Endothelial cell of umbilical vein (primary cell): ENCODE measurements around the gene LGALS3BP. TPM values are rescaled to one million over a fixed set of nuclear protein-coding genes. Genes with fewer than 3 reads are reported as not detected.

Experiments
- BruUV-seq: library from RNA; stranded (reverse); fragments of 400-500 nt; replicated peaks from 2 replicates; lab custom pipeline; 2021; lab: Mats Ljungman, UMichigan
- CTCF ChIA-PET: fragments of 300-600, 350-600 bp; sonication (Branson Sonifier 250); formaldehyde crosslinking; loops from one replicate; lab custom pipeline; 2021; ENCODE audit warnings: antibody characterized with exemption, inconsistent platforms; lab: Charles Lee
- POLR2A ChIA-PET: fragments of 300-600, 350-600 bp; sonication (Branson Sonifier 250); formaldehyde crosslinking; loops from one replicate; lab custom pipeline; 2021; ENCODE audit warnings: antibody characterized with exemption, inconsistent platforms; lab: Charles Lee
- DNase-seq: peaks from one replicate; pipeline ENCODE4 v3.0.0-alpha.2; 2011; ENCODE audit warnings: low read depth, low spot score
- FAIRE-seq: peaks from 2 replicates; lab custom pipeline; 2011; peaks lifted over from hg19 to GRCh38; lab: Jason Lieb, UNC
- H2AFZ ChIP-seq: 2 replicates; pipeline ENCODE4 v1.6.0; 2012; ENCODE audit warnings: low read depth, low read length, control low read depth, inconsistent platforms
- H3K27ac ChIP-seq: 2 replicates; pipeline ENCODE4 v1.5.1; 2011; ENCODE audit warnings: low read depth, mild to moderate bottlenecking, control low read depth, low read length, moderate library complexity; ENCODE audit not compliant: insufficient read depth
- H3K27me3 ChIP-seq, 2 experiments: 2 replicates each; pipeline versions ENCODE4 v1.6.0 to v1.6.1; 2011; ENCODE audit warnings: low read length in 2 of 2, mixed read lengths in 1 of 2; ENCODE audit not compliant: control insufficient read depth in 2 of 2, insufficient read depth in 2 of 2
- H3K36me3 ChIP-seq, 2 experiments: 2 replicates in 1 of 2; 3 replicates in 1 of 2; pipeline ENCODE4 v1.5.1; 2011; ENCODE audit warnings: low read length in 2 of 2, mild to moderate bottlenecking in 1 of 2, moderate library complexity in 1 of 2; ENCODE audit not compliant: control insufficient read depth in 2 of 2, insufficient read depth in 2 of 2; ENCODE audit errors: extremely low read depth in 1 of 2
- H3K4me1 ChIP-seq: 3 replicates; pipeline ENCODE4 v1.5.1; 2011; ENCODE audit warnings: mild to moderate bottlenecking, low read length; ENCODE audit not compliant: control insufficient read depth, insufficient read depth; ENCODE audit errors: extremely low read depth
- H3K4me2 ChIP-seq: 2 replicates; pipeline ENCODE4 v1.6.1; 2011; ENCODE audit warnings: low read length, control low read depth, mixed read lengths; ENCODE audit not compliant: insufficient read depth
- H3K4me3 ChIP-seq, 3 experiments: fragments of 200-600 bp in 1 of 3; sonication (generic), shearing (Covaris generic) in 1 of 3; replicated peaks in 1 of 3; 2 replicates each; pipeline ENCODE4 v1.5.1; 2011 to 2016; ENCODE audit warnings: control low read depth in 3 of 3, low read length in 3 of 3, mild to moderate bottlenecking in 2 of 3, inconsistent platforms in 1 of 3, low read depth in 1 of 3, moderate library complexity in 1 of 3; ENCODE audit not compliant: insufficient read depth in 1 of 3
- H3K79me2 ChIP-seq: 2 replicates; pipeline ENCODE4 v1.6.0; 2012; ENCODE audit warnings: low read length, inconsistent platforms; ENCODE audit not compliant: control insufficient read depth, insufficient read depth
- H3K9ac ChIP-seq: replicated peaks from 2 replicates; pipeline ENCODE3; 2011; ENCODE audit warnings: low read length, control low read depth; ENCODE audit not compliant: insufficient read depth; ENCODE audit errors: extremely low read depth
- H3K9me1 ChIP-seq: replicated peaks from 3 replicates; pipeline ENCODE4 v1.6.0; 2011; ENCODE audit warnings: mild to moderate bottlenecking, low read length; ENCODE audit not compliant: control insufficient read depth, insufficient read depth; ENCODE audit errors: extremely low read depth
- H3K9me3 ChIP-seq: replicated peaks from 2 replicates; pipeline ENCODE4 v1.5.1; 2012; ENCODE audit warnings: low read length, inconsistent platforms; ENCODE audit not compliant: control insufficient read depth, insufficient read depth
- H4K20me1 ChIP-seq: replicated peaks from 2 replicates; pipeline ENCODE3; 2011; ENCODE audit warnings: mild to moderate bottlenecking, low read length; ENCODE audit not compliant: control insufficient read depth, insufficient read depth; ENCODE audit errors: extremely low read depth
- CTCF ChIP-seq, 2 donors: IDR thresholded peaks; 1 replicate in 1 of 2; 2 replicates in 1 of 2; pipeline ENCODE4 v1.5.1; 2011; ENCODE audit warnings: low read length in 2 of 2, mild to moderate bottlenecking in 2 of 2, moderate library complexity in 2 of 2, control low read depth in 1 of 2, inconsistent platforms in 1 of 2, low read depth in 1 of 2; ENCODE audit not compliant: insufficient read depth in 1 of 2; ENCODE audit errors: extremely low read depth in 1 of 2
- EZH2 ChIP-seq: IDR thresholded peaks from 2 replicates; pipeline ENCODE4 v1.6.1; 2012; ENCODE audit warnings: borderline replicate concordance, low read depth, mild to moderate bottlenecking, moderate library complexity, low read length, inconsistent platforms; ENCODE audit not compliant: severe bottlenecking
- FOS ChIP-seq: IDR thresholded peaks from 2 replicates; pipeline ENCODE4 v1.6.1; 2011; ENCODE audit warnings: mild to moderate bottlenecking, low read length, moderate library complexity, borderline replicate concordance; ENCODE audit not compliant: insufficient read depth
- GATA2 ChIP-seq: IDR thresholded peaks from 2 replicates; pipeline ENCODE4 v1.7.0; 2011; ENCODE audit warnings: low read depth, mild to moderate bottlenecking, moderate library complexity, mixed read lengths, low read length; ENCODE audit not compliant: insufficient read length, insufficient read depth
- JUN ChIP-seq: IDR thresholded peaks from 2 replicates; pipeline ENCODE4 v1.6.1; 2011; ENCODE audit warnings: borderline replicate concordance, low read depth; ENCODE audit not compliant: insufficient read length, insufficient read depth
- MAX ChIP-seq: IDR thresholded peaks from 2 replicates; pipeline ENCODE4 v1.6.1; 2011; ENCODE audit not compliant: insufficient read depth, insufficient read length
- MYC ChIP-seq: IDR thresholded peaks from one replicate; pipeline ENCODE4 v1.6.1; 2011; ENCODE audit warnings: mild to moderate bottlenecking, low read depth, low read length
- POLR2A ChIP-seq: IDR thresholded peaks from 2 replicates; pipeline ENCODE4 v1.6.1; 2012; ENCODE audit warnings: low read depth, mild to moderate bottlenecking, control low read depth, low read length
- POLR2AphosphoS5 ChIP-seq: IDR thresholded peaks from 2 replicates; pipeline ENCODE4 v1.6.1; 2012; ENCODE audit warnings: low read depth, mild to moderate bottlenecking, control low read depth, low read length, moderate library complexity; ENCODE audit not compliant: insufficient read depth
- dilution Hi-C: fragments of 300-500 bp; cut with MboI; formaldehyde crosslinking; loops from one replicate; pipeline ENCODE4 v1.15.0; 2019; ENCODE audit warnings: low sequenced_read_pairs; ENCODE audit not compliant: extremely low pct_ligation_motif_present
- intact Hi-C: fragments of 100-400 bp; cut with micrococcal nuclease; formaldehyde crosslinking; loops from one replicate; pipeline ENCODE4 v1.10.0; 2022
- polyA plus RNA-seq, 4 experiments: library from polyadenylated mRNA; depleted of rRNA in 3 of 4; stranded (reverse) in 3 of 4; unstranded in 1 of 4; fragments of >200 nt; gene quantifications; 2 replicates each; pipeline versions ENCODE4 v1.2.1 to v1.2.3, GENCODE V29; 2011 to 2012; ENCODE audit warnings: missing spikeins in 1 of 4
- total RNA-seq: library from RNA; stranded (reverse); gene quantifications from 2 replicates; pipeline ENCODE4 v1.2.3, GENCODE V29; 2021

LGALS3BP gene
- total and polyA plus RNA-seq, 2 donors (not counting 3 experiments of a cell fraction or from before 2014, with no cell fraction given) = 0.77 to 1.3 TPM

- ChIA-PET CTCF (interaction anchor here (0.6 to 1.3 kb wide), 2 partner anchors 38 to 494 kb away, joined by 4 to 5 read pairs; no protein-coding TSS in a partner anchor), POLR2A (no interaction called here)
- Histone ChIP-seq H3K9me1 (no peaks in the 10 kb centered on the region), H3K9ac (no peak overlapping the region), H3K36me3 (peaks cover 3 to 11% of the 10 kb centered on the region in 2 experiments), H3K27me3 (no peaks in the 10 kb centered on the region), H3K79me2 (peaks cover 84% of the 10 kb centered on the region), H2AFZ (no peak overlapping the region), H3K4me1 (peaks cover 28% of the 10 kb centered on the region), H3K9me3 (no peaks in the 10 kb centered on the region), H4K20me1 (no peaks in the 10 kb centered on the region), H3K27ac (no peak overlapping the region), H3K4me3 (no peak overlapping the region), H3K4me2 (no peak overlapping the region)
- TF ChIP-seq FOS = no peak
- no peak for TF ChIP-seq POLR2AphosphoS5
- no peak for TF ChIP-seq MYC
- TF ChIP-seq JUN = no peak
- no peak for TF ChIP-seq MAX
- TF ChIP-seq CTCF (IDR thresholded peaks at IDR 0.05; ENCODE audit: extremely low read depth in 1 of 2, insufficient read depth in 1 of 2, low read depth in 1 of 2, low read length in 2 of 2) = no peak
- TF ChIP-seq GATA2 = no peak
- TF ChIP-seq EZH2 = no peak
- TF ChIP-seq POLR2A = no peak
- DNase-seq = no peak
- intact Hi-C loops (no loop called here), dilution Hi-C loops (no loop called here)
- no peak for FAIRE-seq
- BruUV-seq = no TSS peak
Measured at GRCh38 chr17:79003661-79004411, 24.1 kb upstream of the LGALS3BP start.
